ENCODE results near the gene KIF21A.

Gene KIF21A

DNA sequence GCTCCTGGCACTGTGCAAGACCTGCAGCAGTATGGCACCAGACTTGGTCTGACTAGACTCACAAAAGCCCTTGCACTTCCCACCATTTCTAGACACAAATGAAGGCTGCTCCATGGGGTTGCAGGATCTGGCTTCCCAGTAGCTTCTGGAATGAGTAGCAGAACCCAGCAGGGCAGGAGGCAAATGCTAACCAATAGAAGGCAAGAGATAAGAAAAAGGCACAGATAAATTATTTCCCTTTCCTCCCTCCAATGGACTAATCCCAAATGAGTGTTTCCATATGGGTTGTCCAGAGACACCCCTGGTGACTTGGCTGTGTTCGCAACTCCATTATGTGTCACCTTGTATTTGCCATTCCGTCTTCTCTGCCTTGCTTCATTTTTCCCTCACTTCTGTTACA is 49.7 kb downstream of the KIF21A start:
- 88 to 91% methylated on average over 2 of the region's 2 CpGs for WGBS, 2 experiments
- H3K4me3 ChIP-seq (ENCODE audit: insufficient read depth, low read depth, low read length) = no peak overlapping the region
- peaks cover 22% of the 10 kb centered on the region for H3K4me1 ChIP-seq (ENCODE audit: control insufficient read depth, insufficient read depth, low read length)
- no peak overlapping the region for H3K27ac ChIP-seq (ENCODE audit: insufficient read depth, low read depth, low read length, poor library complexity, severe bottlenecking)
- H3K9me3 ChIP-seq (ENCODE audit: control insufficient read depth, low read length) = no peaks in the 10 kb centered on the region
- H3K27me3 ChIP-seq (ENCODE audit: control insufficient read depth, insufficient read depth, low read length, poor library complexity, severe bottlenecking) = no peaks in the 10 kb centered on the region
- no peaks in the 10 kb centered on the region for H3K36me3 ChIP-seq (ENCODE audit: control insufficient read depth, insufficient read depth, low read length)

DNA sequence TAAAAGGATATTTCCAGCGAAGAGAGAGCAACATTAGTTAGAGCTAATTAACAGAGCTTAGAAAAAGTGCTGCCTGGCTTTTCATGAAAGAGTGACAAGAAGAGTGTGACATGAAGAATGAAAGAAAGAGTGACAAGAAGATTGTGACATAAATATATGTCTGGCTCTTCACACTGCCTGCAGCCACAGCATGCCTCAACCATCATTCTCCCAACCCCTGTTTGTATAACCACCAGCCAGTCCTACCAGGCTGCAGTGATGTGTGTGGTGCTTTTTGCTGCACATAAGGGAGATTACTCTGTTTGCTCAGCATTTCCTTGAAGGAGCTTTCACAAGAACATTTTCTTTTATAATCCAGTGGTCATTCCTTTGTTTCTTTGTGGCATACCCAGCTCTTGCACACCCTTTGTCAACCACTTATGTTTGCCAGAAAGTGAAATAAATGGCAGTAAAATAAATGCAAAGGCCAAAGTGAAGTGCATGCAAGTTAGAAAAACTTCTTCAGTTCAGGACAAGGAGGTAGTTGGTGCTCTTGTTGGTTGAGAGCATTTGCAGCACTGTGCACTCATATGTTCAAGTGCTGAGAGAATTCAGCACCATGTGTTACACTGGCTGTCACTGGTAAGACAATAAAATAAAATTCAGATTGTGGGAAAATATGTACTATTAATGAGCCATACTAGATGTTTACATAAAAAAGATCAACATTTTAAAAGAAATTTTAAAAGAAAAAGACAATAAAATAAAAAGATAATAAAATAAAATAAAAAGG is 50.6 kb downstream of the KIF21A start:
- Histone ChIP-seq H3K4me1 (ENCODE audit: control insufficient read depth, insufficient read depth, low read length) (peaks cover 22% of the 10 kb centered on the region), H3K9me3 (ENCODE audit: control insufficient read depth, low read length) (no peaks in the 10 kb centered on the region), H3K27ac (ENCODE audit: insufficient read depth, low read depth, low read length, poor library complexity, severe bottlenecking) (no peak overlapping the region), H3K27me3 (ENCODE audit: control insufficient read depth, insufficient read depth, low read length, poor library complexity, severe bottlenecking) (no peaks in the 10 kb centered on the region), H3K4me3 (ENCODE audit: insufficient read depth, low read depth, low read length) (no peak overlapping the region), H3K36me3 (ENCODE audit: control insufficient read depth, insufficient read depth, low read length) (no peaks in the 10 kb centered on the region)
- 77 to 79% methylated on average over 1 of the region's 1 CpG for WGBS, 2 experiments

DNA sequence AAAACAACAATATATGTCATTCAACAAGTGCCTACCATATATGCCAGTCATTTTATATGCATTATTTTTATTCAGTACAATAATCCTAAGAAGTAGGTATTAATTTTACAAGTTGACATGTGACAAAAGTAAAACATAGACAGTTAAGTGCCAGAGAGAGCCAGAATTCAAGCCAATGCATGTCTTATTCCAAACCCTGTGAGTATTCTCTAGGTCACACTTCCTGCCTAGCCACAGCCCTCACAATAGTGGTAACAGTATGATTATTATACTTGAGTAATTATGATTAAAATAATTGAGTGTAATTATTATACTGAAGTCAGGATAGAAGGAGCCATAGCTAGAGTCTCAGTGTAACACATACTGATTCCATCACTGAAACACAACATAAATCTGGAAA is 52.2 kb downstream of the KIF21A start:
- no peak overlapping the region for H3K4me3 ChIP-seq (ENCODE audit: insufficient read depth, low read depth, low read length)

DNA sequence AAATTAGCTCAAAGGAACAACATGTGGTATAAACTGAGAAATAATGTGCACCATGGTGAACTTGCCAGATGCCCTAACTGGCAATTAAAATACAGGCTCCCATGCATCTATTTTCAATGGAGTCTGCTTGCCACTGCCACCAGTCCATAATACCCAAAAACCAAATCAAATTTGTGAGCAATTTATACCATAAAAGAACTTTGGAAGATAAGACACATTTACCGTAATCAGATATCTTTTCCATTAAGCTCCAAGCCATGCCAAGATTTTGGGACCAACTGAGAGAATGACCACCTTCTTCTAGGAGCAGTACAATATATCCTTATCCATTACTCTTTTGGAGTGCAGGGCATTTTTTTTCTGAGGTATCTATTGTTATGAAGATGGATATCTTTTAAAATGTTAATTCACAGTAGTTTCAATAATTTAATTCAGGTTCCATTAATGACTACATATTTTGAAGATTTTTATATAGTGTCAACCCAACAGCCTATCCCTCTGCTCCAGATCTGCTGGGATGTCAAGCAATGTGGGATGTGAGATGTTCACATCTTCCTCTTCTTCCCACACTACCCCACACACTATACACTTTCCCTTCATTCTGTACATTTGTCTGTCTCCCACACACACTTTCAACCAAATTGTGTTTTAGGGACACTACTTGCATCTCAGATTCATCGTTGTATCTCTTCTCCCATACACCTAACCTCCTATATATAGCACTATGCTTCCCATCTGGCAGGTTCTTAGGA is 53.3 kb downstream of the KIF21A start:
- WGBS, 2 experiments = 90 to 96% methylated on average over 2 of the region's 2 CpGs
- Histone ChIP-seq H3K9me3 (ENCODE audit: control insufficient read depth, low read length) (no peaks in the 10 kb centered on the region), H3K27ac (ENCODE audit: insufficient read depth, low read depth, low read length, poor library complexity, severe bottlenecking) (no peak overlapping the region), H3K36me3 (ENCODE audit: control insufficient read depth, insufficient read depth, low read length) (no peaks in the 10 kb centered on the region), H3K4me3 (ENCODE audit: insufficient read depth, low read depth, low read length) (no peak overlapping the region), H3K27me3 (ENCODE audit: control insufficient read depth, insufficient read depth, low read length, poor library complexity, severe bottlenecking) (no peaks in the 10 kb centered on the region), H3K4me1 (ENCODE audit: control insufficient read depth, insufficient read depth, low read length) (peaks cover 22% of the 10 kb centered on the region)

More for the DNA sequence above, 52.2 kb downstream of the KIF21A start:
- H3K27ac ChIP-seq (ENCODE audit: insufficient read depth, low read depth, low read length, poor library complexity, severe bottlenecking) = no peak overlapping the region
- peaks cover 22% of the 10 kb centered on the region for H3K4me1 ChIP-seq (ENCODE audit: control insufficient read depth, insufficient read depth, low read length)
- no peaks in the 10 kb centered on the region for H3K36me3 ChIP-seq (ENCODE audit: control insufficient read depth, insufficient read depth, low read length)
- H3K27me3 ChIP-seq (ENCODE audit: control insufficient read depth, insufficient read depth, low read length, poor library complexity, severe bottlenecking) = no peaks in the 10 kb centered on the region
- no peaks in the 10 kb centered on the region for H3K9me3 ChIP-seq (ENCODE audit: control insufficient read depth, low read length)

DNA sequence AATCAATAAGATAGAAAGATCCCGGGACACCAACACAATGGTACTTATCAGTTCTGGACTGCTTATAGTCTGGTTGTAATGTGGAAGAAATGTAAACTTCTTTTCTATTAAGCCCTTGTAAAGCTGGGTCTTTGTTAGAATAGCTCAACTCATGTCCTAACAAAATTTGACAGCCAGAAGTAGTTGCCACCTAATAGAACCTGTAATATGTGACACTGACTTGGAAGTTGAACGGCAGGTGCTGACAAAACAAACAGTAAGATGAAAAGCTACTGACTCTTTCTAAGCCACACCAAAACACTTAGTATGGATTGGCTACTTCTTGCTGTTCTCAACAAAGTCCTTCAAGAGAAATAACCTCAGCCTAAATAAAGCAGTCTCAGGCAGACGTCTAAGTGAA is 56.6 kb downstream of the KIF21A start:
- no peak overlapping the region for H3K27ac ChIP-seq (ENCODE audit: insufficient read depth, low read depth, low read length, poor library complexity, severe bottlenecking)
- H3K9me3 ChIP-seq (ENCODE audit: control insufficient read depth, low read length) = no peaks in the 10 kb centered on the region
- 95 to 100% methylated on average over 3 of the region's 3 CpGs for WGBS, 2 experiments
- no peaks in the 10 kb centered on the region for H3K36me3 ChIP-seq (ENCODE audit: control insufficient read depth, insufficient read depth, low read length)
- H3K4me1 ChIP-seq (ENCODE audit: control insufficient read depth, insufficient read depth, low read length) = no peaks in the 10 kb centered on the region
- no peaks in the 10 kb centered on the region for H3K27me3 ChIP-seq (ENCODE audit: control insufficient read depth, insufficient read depth, low read length, poor library complexity, severe bottlenecking)
- no peak overlapping the region for H3K4me3 ChIP-seq (ENCODE audit: insufficient read depth, low read depth, low read length)

DNA sequence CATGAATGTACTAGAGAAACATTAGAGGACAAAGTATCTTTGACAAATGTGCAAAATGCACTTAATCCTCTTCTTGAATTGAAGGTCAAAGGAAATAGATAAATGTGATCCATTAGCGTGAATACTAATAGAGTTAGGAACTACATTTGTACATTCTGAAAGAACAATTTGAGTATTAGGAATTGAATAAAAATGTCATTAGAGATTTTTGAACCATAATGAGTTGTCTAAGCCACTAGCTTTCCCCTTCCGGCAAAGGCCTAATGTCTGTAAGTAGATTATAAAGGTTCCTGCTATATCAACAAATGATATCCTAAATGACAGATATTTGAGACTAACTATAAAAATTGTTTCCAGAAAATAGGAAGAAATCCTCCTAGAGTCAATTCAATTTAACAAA is 59.8 kb downstream of the KIF21A start:
- H3K4me3 ChIP-seq (ENCODE audit: insufficient read depth, low read depth, low read length) = no peak overlapping the region
- no peaks in the 10 kb centered on the region for H3K27me3 ChIP-seq (ENCODE audit: control insufficient read depth, insufficient read depth, low read length, poor library complexity, severe bottlenecking)
- H3K36me3 ChIP-seq (ENCODE audit: control insufficient read depth, insufficient read depth, low read length) = no peaks in the 10 kb centered on the region
- no peaks in the 10 kb centered on the region for H3K9me3 ChIP-seq (ENCODE audit: control insufficient read depth, low read length)
- WGBS, 2 experiments = 100% methylated on average over 1 of the region's 2 CpGs
- H3K4me1 ChIP-seq (ENCODE audit: control insufficient read depth, insufficient read depth, low read length) = no peaks in the 10 kb centered on the region
- H3K27ac ChIP-seq (ENCODE audit: insufficient read depth, low read depth, low read length, poor library complexity, severe bottlenecking) = no peak overlapping the region

DNA sequence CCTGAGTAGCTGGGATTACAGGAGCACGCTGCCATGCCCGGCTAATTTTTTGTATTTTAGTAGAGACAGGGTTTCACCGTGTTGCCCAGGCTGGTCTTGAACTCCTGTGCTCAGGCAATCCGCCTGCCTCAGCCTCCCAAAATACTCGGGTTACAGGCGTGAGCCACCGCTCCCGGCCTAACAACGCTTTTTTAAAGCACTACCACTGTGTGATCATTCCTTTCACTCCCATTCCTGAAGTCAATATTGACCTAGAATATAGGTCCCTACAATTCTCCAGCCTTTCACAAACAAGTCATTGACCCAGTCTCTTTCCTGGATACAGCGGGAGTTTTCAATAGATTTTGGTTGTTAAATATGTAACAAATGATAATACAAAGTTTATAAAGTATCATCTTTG is 62.8 kb downstream of the KIF21A start:
- Histone ChIP-seq H3K27me3 (ENCODE audit: control insufficient read depth, insufficient read depth, low read length, poor library complexity, severe bottlenecking) (no peaks in the 10 kb centered on the region), H3K36me3 (ENCODE audit: control insufficient read depth, insufficient read depth, low read length) (no peaks in the 10 kb centered on the region), H3K4me3 (ENCODE audit: insufficient read depth, low read depth, low read length) (no peak overlapping the region), H3K27ac (ENCODE audit: insufficient read depth, low read depth, low read length, poor library complexity, severe bottlenecking) (no peak overlapping the region), H3K9me3 (ENCODE audit: control insufficient read depth, low read length) (no peaks in the 10 kb centered on the region), H3K4me1 (ENCODE audit: control insufficient read depth, insufficient read depth, low read length) (no peaks in the 10 kb centered on the region)
- 89 to 94% methylated on average over 9 of the region's 10 CpGs for WGBS, 2 experiments

DNA sequence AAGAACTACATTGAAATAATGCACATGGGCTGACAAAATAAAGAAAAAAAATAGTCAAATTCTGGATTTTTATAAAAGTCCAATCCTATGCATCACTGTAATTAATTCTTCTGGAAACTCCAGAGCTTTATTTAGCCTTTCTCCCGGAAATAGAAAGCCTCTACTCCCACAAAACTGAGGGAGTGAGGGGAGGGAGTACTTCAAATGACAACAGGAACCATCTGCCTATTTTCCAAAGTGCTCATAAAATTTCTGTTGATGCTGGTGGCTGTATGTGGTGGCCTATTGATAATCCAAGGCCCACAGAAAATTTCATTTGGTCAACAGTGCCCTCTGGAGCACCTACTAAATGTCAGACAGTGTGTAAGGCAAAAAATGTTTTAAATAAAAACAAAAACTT is 64.6 kb downstream of the KIF21A start:
- Histone ChIP-seq H3K27ac (ENCODE audit: insufficient read depth, low read depth, low read length, poor library complexity, severe bottlenecking) (no peak overlapping the region), H3K36me3 (ENCODE audit: control insufficient read depth, insufficient read depth, low read length) (no peaks in the 10 kb centered on the region), H3K9me3 (ENCODE audit: control insufficient read depth, low read length) (no peaks in the 10 kb centered on the region), H3K4me3 (ENCODE audit: insufficient read depth, low read depth, low read length) (no peak overlapping the region), H3K27me3 (ENCODE audit: control insufficient read depth, insufficient read depth, low read length, poor library complexity, severe bottlenecking) (no peaks in the 10 kb centered on the region), H3K4me1 (ENCODE audit: control insufficient read depth, insufficient read depth, low read length) (no peaks in the 10 kb centered on the region)
- 100% methylated on average over 1 of the region's 1 CpG; no CpG with 5 or more reads in 1 of the 2 experiments for WGBS, 2 experiments

DNA sequence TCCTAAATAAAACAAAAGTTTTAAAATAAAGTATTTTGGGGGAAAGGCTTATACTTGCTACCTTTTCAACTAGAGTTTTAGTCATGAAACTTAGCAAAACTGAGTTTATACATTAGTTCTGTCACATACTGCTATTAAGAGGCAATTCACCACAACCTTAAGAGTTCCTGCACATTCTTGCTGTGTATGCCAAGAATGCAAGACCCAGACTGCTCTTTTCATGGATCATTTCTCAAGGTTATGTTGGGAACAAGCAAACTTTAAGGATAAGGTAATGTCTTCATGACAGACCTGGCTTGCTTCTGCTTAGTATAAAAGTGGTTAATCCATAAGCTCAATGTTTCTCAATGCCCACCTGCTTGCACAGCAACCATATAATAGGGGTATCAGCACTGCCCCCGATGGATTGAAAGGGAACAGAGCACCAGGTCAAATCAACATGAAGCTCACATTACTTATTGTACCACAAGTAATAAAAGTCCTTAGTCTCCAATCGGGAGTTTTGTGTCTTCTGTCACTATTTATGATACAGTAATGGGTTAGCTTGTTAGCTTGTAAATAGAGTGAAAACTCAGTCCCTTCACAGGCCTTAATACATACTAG is 67.6 kb downstream of the KIF21A start:
- no peaks in the 10 kb centered on the region for H3K9me3 ChIP-seq (ENCODE audit: control insufficient read depth, low read length)
- H3K27ac ChIP-seq (ENCODE audit: insufficient read depth, low read depth, low read length, poor library complexity, severe bottlenecking) = no peak overlapping the region
- no peak overlapping the region for H3K4me3 ChIP-seq (ENCODE audit: insufficient read depth, low read depth, low read length)
- WGBS, 2 experiments = 86 to 92% methylated on average over 1 to 2 of the region's 2 CpGs
- no peaks in the 10 kb centered on the region for H3K36me3 ChIP-seq (ENCODE audit: control insufficient read depth, insufficient read depth, low read length)
- H3K27me3 ChIP-seq (ENCODE audit: control insufficient read depth, insufficient read depth, low read length, poor library complexity, severe bottlenecking) = no peaks in the 10 kb centered on the region
- no peaks in the 10 kb centered on the region for H3K4me1 ChIP-seq (ENCODE audit: control insufficient read depth, insufficient read depth, low read length)

DNA sequence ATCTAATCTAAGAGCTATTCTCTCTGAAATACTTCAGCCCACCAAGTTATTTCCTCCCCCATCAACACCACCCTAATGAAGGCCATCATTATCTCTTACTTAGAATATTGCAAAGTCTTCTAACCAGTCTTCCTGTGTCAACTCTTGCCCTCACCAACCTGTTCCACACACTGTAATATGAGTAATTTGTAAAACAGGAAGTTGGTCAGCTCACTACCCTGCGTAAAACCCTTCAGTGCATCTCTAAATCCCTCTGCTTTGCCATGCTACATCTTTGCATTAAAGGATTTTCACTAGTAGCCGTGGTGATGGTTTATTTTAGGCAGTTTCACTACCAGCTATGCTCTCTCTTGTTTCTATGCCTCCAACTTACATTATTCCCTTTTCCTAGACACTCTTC is 70.0 kb downstream of the KIF21A start:
- Histone ChIP-seq H3K27ac (ENCODE audit: insufficient read depth, low read depth, low read length, poor library complexity, severe bottlenecking) (no peak overlapping the region), H3K4me3 (ENCODE audit: insufficient read depth, low read depth, low read length) (no peak overlapping the region), H3K27me3 (ENCODE audit: control insufficient read depth, insufficient read depth, low read length, poor library complexity, severe bottlenecking) (no peaks in the 10 kb centered on the region), H3K36me3 (ENCODE audit: control insufficient read depth, insufficient read depth, low read length) (no peaks in the 10 kb centered on the region), H3K9me3 (ENCODE audit: control insufficient read depth, low read length) (no peaks in the 10 kb centered on the region), H3K4me1 (ENCODE audit: control insufficient read depth, insufficient read depth, low read length) (no peaks in the 10 kb centered on the region)
- 89 to 93% methylated on average over 2 of the region's 2 CpGs for WGBS, 2 experiments

Data from ectodermal cell (in vitro differentiated cells).